Glutamatergic neuron (in vitro differentiated cells): ENCODE measurements around the gene PARS2. TPM values are rescaled to one million over a fixed set of nuclear protein-coding genes. Genes with fewer than 3 reads are reported as not detected.

ENCODE experiments used
- DNase-seq: peaks from one replicate; pipeline ENCODE4 v3.0.0; 2022
- H3K27ac Mint-ChIP-seq: one replicate; pipeline ENCODE4 v1.8.0; 2020; ENCODE audit warnings: mild to moderate bottlenecking, mixed read lengths, inconsistent platforms; ENCODE audit not compliant: unreplicated experiment
- H3K27me3 Mint-ChIP-seq: one replicate; pipeline ENCODE4 v1.8.0; 2020; ENCODE audit warnings: mild to moderate bottlenecking, moderate library complexity, mixed read lengths, inconsistent platforms; ENCODE audit not compliant: unreplicated experiment
- H3K36me3 Mint-ChIP-seq: one replicate; pipeline ENCODE4 v1.8.0; 2020; ENCODE audit warnings: mild to moderate bottlenecking, mixed read lengths, inconsistent platforms; ENCODE audit not compliant: unreplicated experiment
- H3K4me1 Mint-ChIP-seq: one replicate; pipeline ENCODE4 v1.8.0; 2020; ENCODE audit warnings: mild to moderate bottlenecking, low read depth, mixed read lengths, inconsistent platforms; ENCODE audit not compliant: unreplicated experiment
- H3K4me3 Mint-ChIP-seq: one replicate; pipeline ENCODE4 v1.8.0; 2020; ENCODE audit warnings: mild to moderate bottlenecking, mixed read lengths, inconsistent platforms; ENCODE audit not compliant: unreplicated experiment
- H3K9me3 Mint-ChIP-seq: one replicate; pipeline ENCODE4 v1.8.0; 2020; ENCODE audit warnings: mild to moderate bottlenecking, moderate library complexity, mixed read lengths, inconsistent platforms; ENCODE audit not compliant: unreplicated experiment
- total RNA-seq: library from RNA; stranded (reverse); fragmentation: NEBNext Ultra II Directional; extraction: Animal tissue kit (Norgen Biotek cat#: 25700); gene quantifications from one replicate; pipeline ENCODE4 v1.2.1, GENCODE V29; 2021; ENCODE audit not compliant: unreplicated experiment
- TF ChIP-seq, protein P1 (sequence below): fragments of 200-600 bp; sonication (generic); IDR thresholded peaks from one replicate; pipeline ENCODE4 v1.5.0; 2021; ENCODE audit not compliant: partially characterized antibody, unreplicated experiment

PARS2 gene
- total RNA-seq, 1 donor from 2014 or later = 4.2 TPM

DNA sequence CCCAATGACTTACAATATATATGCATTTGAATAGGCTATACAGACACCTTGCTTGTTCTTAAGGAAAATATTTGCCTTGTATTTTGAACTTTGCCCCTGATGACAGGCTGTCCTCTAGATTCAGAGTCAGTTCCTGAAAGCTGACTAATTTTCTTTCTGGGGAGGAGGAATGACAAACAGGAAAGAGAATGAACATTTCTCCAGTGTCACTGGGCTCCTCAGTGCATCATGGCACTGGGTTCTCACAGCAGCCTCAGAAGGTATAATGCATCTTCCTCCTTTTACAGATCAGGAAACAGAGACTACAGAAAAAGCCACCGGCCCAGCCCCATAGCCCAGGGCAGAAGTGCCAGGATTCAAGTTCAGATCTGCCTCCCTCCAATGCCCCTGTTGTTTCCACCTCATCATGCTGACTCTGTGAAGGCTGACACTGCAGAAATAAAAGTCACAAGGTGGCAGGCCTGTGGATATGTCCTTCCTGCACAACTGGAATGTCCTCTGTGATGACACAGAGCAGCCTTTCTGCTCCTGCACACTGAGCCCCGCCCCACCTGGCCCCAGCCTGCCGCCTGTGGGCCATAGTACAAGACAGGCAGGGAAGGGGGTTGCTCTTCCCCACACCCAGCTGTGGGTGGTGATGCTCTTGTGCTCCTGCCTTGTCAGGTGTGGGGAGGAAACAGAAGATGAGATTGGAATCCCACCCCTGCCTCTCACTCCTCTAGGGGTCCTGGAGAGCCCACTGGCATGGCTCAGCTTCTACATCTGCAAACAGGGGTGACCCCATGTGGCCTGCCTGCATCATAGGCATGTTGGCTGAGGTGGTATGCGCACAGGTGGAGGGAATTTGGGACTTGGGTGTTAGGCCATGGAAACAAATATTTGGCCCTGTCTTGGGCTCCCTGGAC, 30.4 kb upstream of the PARS2 start:
- Mint-ChIP-seq H3K9me3 (peaks cover 1% of the 10 kb centered on the region), H3K36me3 (no peaks in the 10 kb centered on the region), H3K27me3 (peaks cover 8% of the 10 kb centered on the region), H3K27ac (no peak overlapping the region), H3K4me3 (no peak overlapping the region), H3K4me1 (peaks cover under 1% of the 10 kb centered on the region)
- TF ChIP-seq, protein P1, sequence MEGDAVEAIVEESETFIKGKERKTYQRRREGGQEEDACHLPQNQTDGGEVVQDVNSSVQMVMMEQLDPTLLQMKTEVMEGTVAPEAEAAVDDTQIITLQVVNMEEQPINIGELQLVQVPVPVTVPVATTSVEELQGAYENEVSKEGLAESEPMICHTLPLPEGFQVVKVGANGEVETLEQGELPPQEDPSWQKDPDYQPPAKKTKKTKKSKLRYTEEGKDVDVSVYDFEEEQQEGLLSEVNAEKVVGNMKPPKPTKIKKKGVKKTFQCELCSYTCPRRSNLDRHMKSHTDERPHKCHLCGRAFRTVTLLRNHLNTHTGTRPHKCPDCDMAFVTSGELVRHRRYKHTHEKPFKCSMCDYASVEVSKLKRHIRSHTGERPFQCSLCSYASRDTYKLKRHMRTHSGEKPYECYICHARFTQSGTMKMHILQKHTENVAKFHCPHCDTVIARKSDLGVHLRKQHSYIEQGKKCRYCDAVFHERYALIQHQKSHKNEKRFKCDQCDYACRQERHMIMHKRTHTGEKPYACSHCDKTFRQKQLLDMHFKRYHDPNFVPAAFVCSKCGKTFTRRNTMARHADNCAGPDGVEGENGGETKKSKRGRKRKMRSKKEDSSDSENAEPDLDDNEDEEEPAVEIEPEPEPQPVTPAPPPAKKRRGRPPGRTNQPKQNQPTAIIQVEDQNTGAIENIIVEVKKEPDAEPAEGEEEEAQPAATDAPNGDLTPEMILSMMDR = no peak
- DNase-seq = no peak

DNA sequence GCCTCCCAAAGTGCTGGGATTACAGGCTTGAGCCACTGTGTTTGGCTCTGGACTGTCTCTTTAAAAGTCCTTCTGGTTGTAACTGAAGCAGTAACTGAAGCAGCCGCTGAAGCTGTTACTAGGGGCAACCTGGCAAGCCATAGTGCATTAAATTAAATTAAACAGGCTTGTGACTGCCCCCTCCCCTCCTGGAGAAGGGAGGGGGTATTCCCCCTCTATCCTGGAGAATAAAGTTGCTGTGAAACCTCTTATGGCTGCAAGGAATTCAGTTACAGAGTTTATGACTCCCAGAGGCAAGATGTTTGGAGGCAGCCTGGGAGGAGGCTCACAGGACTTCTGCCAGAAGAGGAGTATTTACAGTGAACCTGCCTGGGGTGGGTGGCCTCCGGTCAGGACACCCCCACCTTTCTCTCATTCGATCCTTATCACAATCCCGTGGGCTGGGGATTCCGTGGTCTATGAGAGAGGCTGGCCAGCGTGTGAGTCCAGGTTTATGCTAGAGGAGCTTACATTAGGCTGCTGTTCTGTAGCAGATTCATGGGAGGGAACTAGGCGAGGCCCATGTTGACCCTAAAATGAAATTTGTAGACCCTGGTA, 28.5 kb upstream of the PARS2 start:
- DNase-seq = no peak
- H3K27me3 Mint-ChIP-seq = peaks cover 14% of the 10 kb centered on the region
- H3K9me3 Mint-ChIP-seq = peaks cover 1% of the 10 kb centered on the region
- TF ChIP-seq, protein P1 = no peak
- H3K27ac Mint-ChIP-seq = peak overlapping the region; percentile 38
- no peaks in the 10 kb centered on the region for H3K36me3 Mint-ChIP-seq
- no peak overlapping the region for H3K4me3 Mint-ChIP-seq
- peaks cover 3% of the 10 kb centered on the region for H3K4me1 Mint-ChIP-seq

DNA sequence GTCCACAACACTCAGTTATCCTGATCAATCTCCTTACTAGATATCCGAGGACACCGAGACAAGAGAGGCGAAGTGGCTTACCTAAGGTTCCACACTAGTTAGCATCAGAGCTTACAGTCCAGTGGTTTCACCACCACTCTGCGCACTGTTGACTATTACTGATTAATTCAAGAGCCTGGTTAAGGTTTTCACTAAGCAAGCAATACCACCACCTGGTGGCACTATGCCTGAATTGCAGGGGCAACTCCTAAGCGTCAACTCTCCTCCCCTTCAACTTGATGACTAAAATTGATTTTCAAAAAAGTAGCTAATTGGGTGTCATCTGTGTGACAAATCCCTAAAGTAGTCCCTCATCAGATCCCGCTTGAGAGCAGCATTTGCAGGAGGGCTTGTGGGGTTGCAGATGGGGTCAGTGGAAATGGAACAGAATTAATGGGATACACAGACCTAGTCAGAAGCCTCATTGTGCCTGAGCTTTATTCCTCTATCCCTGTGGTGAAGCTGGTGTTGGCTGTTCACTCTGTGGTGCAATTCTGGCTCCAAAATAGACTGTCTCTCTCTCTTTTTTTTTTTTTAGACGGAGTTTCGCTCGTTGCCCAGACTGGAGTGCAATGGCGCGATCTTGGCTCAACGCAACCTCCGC, 27.7 kb upstream of the PARS2 start:
- peaks cover 3% of the 10 kb centered on the region for H3K4me1 Mint-ChIP-seq
- TF ChIP-seq, protein P1 = peak; percentile 95
- peaks cover 10% of the 10 kb centered on the region for H3K27me3 Mint-ChIP-seq
- H3K36me3 Mint-ChIP-seq = no peaks in the 10 kb centered on the region
- peaks cover 3% of the 10 kb centered on the region for H3K9me3 Mint-ChIP-seq
- no peak overlapping the region for H3K4me3 Mint-ChIP-seq
- peak; percentile 85 for DNase-seq
- peak overlapping the region; percentile 38 for H3K27ac Mint-ChIP-seq

DNA sequence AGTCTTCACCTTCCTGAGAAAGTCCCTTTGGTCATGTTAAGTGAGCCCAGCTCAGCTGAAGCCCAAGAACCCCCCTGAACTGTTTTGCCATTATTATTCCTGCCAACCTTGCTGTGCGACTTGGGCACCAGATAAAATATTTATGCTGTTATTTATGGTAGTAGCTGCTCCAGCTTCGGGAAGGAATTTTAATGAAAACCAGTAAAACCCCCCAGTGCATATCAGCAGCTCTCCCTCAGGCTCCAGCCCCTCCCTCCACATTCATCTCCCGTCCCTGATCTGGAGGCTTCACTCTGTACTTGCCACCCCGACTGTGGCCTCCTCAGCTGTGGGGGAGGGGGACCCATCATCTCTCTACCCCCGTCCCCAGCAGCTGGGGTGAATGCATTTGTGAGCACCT, 24.1 kb upstream of the PARS2 start:
- no peak overlapping the region for H3K4me3 Mint-ChIP-seq
- H3K27ac Mint-ChIP-seq = no peak overlapping the region
- DNase-seq = no peak
- peaks cover 3% of the 10 kb centered on the region for H3K4me1 Mint-ChIP-seq
- H3K36me3 Mint-ChIP-seq = no peaks in the 10 kb centered on the region
- H3K9me3 Mint-ChIP-seq = peaks cover 4% of the 10 kb centered on the region
- TF ChIP-seq, protein P1 = no peak
- H3K27me3 Mint-ChIP-seq = peaks cover 9% of the 10 kb centered on the region

DNA sequence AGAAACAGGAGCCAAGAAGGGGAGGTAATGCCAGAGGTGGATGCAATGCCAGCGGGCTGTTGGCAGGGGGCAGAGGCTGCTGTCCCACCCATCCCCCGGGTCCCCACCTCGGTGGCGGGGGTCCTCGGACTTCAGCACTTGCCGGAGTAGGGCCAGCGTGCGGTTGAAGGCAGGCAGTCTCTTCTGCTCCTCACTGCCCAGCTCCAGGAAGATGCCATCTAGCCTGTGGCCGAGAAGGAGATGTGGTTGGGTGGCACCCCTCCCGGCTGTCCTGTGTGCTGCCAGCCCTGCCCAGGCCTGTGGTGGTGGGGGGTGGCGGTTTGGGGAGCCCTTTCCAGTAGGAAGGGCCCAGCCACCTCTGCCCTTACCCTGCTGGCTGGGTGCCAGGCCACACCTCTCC, 23.3 kb upstream of the PARS2 start:
- Mint-ChIP-seq H3K9me3 (peaks cover 4% of the 10 kb centered on the region), H3K27me3 (peaks cover 12% of the 10 kb centered on the region), H3K4me1 (peaks cover 3% of the 10 kb centered on the region), H3K36me3 (no peaks in the 10 kb centered on the region), H3K27ac (no peak overlapping the region), H3K4me3 (no peak overlapping the region)
- DNase-seq = no peak
- TF ChIP-seq, protein P1 = no peak
